Measurements from ENCODE around the gene SIX6.
"Not testable (repeated sequence)": the region's sequence is repeated elsewhere in the genome, so short reads cannot be mapped to it uniquely, and the experiment has no call there.

SIX6 gene

GRCh38 chr14:60508707-60509437, at the start of gene SIX6:
Gene SIX6 (plus strand): TSS chr14:60509146. CDS start chr14:60509399, 253 bp downstream.
- TF ChIP-seq CTCF (IDR thresholded peaks at IDR 0.05; ENCODE audit: control extremely low read depth, extremely low read depth, low read depth, missing control alignments): no peak
- POLR2A ChIA-PET: no interaction called here
- DNase-seq (ENCODE audit: extremely low spot score): peak; percentile 16
- CTCF ChIA-PET: no interaction called here

- POLR2A ChIA-PET; CTCF ChIA-PET; DNase-seq (ENCODE audit: extremely low spot score): not testable (repeated sequence)
Measured at GRCh38 chr14:60480248-60480647, 28.7 kb upstream of the SIX6 start.

- CTCF ChIA-PET: no interaction called here
- POLR2A ChIA-PET: no interaction called here
- no peak for TF ChIP-seq CTCF (IDR thresholded peaks at IDR 0.05; ENCODE audit: control extremely low read depth, extremely low read depth, low read depth, missing control alignments)
- DNase-seq (ENCODE audit: extremely low spot score): no peak
Measured at GRCh38 chr14:60482743-60483142, 26.2 kb upstream of the SIX6 start.

GRCh38 chr14:60485057-60485597, 23.8 kb upstream of the SIX6 start:
- no peak for TF ChIP-seq CTCF (IDR thresholded peaks at IDR 0.05; ENCODE audit: control extremely low read depth, extremely low read depth, low read depth, missing control alignments)
- POLR2A ChIA-PET: no interaction called here
- no peak for DNase-seq (ENCODE audit: extremely low spot score)
- CTCF ChIA-PET: no interaction called here

- CTCF ChIA-PET: no interaction called here
- POLR2A ChIA-PET: no interaction called here
- TF ChIP-seq CTCF (IDR thresholded peaks at IDR 0.05; ENCODE audit: control extremely low read depth, extremely low read depth, low read depth, missing control alignments): no peak
- peak; percentile 15 for DNase-seq (ENCODE audit: extremely low spot score)
Measured at GRCh38 chr14:60485598-60486251, 23.2 kb upstream of the SIX6 start, which contains the start of gene C14orf39. Gene C14orf39 (minus strand): TSS chr14:60486063. CDS start chr14:60485078, 985 bp downstream.

GRCh38 chr14:60487211-60487610, 21.7 kb upstream of the SIX6 start:
- ChIA-PET POLR2A (no interaction called here), CTCF (no interaction called here)
- no peak for DNase-seq (ENCODE audit: extremely low spot score)
- TF ChIP-seq CTCF (IDR thresholded peaks at IDR 0.05; ENCODE audit: control extremely low read depth, extremely low read depth, low read depth, missing control alignments): no peak

GRCh38 chr14:60488175-60488574, 20.8 kb upstream of the SIX6 start:
- DNase-seq (ENCODE audit: extremely low spot score): no peak
- no peak for TF ChIP-seq CTCF (IDR thresholded peaks at IDR 0.05; ENCODE audit: control extremely low read depth, extremely low read depth, low read depth, missing control alignments)
- CTCF ChIA-PET: no interaction called here
- POLR2A ChIA-PET: no interaction called here
